Hepatocyte (in vitro differentiated cells): ENCODE measurements around the gene SEPTIN10. TPM values are rescaled to one million over a fixed set of nuclear protein-coding genes. Genes with fewer than 3 reads are reported as not detected.

Experiments
- DNase-seq: peaks from one replicate; pipeline ENCODE4 v3.0.0-alpha.2; 2016; ENCODE audit warnings: low spot score
- H2AFZ ChIP-seq: fragments of 200-600 bp; sonication (generic); 2 replicates; pipeline ENCODE4 v1.6.0; 2016; ENCODE audit warnings: antibody characterized with exemption, mild to moderate bottlenecking
- H3K27ac ChIP-seq: fragments of 200-600 bp; sonication (generic); 2 replicates; pipeline ENCODE4 v1.5.1; 2016; ENCODE audit warnings: mild to moderate bottlenecking
- H3K27me3 ChIP-seq: fragments of 200-600 bp; sonication (generic); 2 replicates; pipeline ENCODE4 v1.6.1; 2016
- H3K36me3 ChIP-seq: fragments of 200-600 bp; sonication (generic); replicated peaks from 2 replicates; pipeline ENCODE4 v1.5.1; 2016; ENCODE audit warnings: low read depth; ENCODE audit not compliant: insufficient read depth
- H3K4me1 ChIP-seq: fragments of 200-600 bp; sonication (generic); 2 replicates; pipeline ENCODE4 v1.5.1; 2016; ENCODE audit warnings: mild to moderate bottlenecking, moderate library complexity; ENCODE audit not compliant: insufficient read depth
- H3K4me2 ChIP-seq: fragments of 200-600 bp; sonication (generic); 2 replicates; pipeline ENCODE4 v1.6.0; 2016
- H3K4me3 ChIP-seq: fragments of 200-600 bp; sonication (generic); 2 replicates; pipeline ENCODE4 v1.5.1; 2016; ENCODE audit warnings: mild to moderate bottlenecking
- H3K79me2 ChIP-seq: fragments of 200-600 bp; sonication (generic); 2 replicates; pipeline ENCODE4 v1.6.0; 2017; ENCODE audit warnings: mild to moderate bottlenecking
- H3K9me2 ChIP-seq: fragments of 200-600 bp; sonication (generic); replicated peaks from 2 replicates; pipeline ENCODE4 v1.6.0; 2017; ENCODE audit warnings: mild to moderate bottlenecking; ENCODE audit not compliant: insufficient read depth
- H3K9me3 ChIP-seq: fragments of 200-600 bp; sonication (generic); 2 replicates; pipeline ENCODE4 v1.5.1; 2016; ENCODE audit warnings: low read depth, mild to moderate bottlenecking
- H4K20me1 ChIP-seq: fragments of 200-600 bp; sonication (generic); 2 replicates; pipeline ENCODE4 v1.6.0; 2016; ENCODE audit warnings: mild to moderate bottlenecking; ENCODE audit not compliant: insufficient read depth, poor library complexity, severe bottlenecking
- EZH2 ChIP-seq: fragments of 200-600 bp; sonication (generic); IDR thresholded peaks from 2 replicates; pipeline ENCODE4 v1.6.1; 2016; ENCODE audit warnings: antibody characterized with exemption, mild to moderate bottlenecking, borderline replicate concordance
- EZH2phosphoT487 ChIP-seq: fragments of 200-600 bp; sonication (generic); IDR thresholded peaks from one replicate; pipeline ENCODE4 v1.6.1; 2018; ENCODE audit warnings: antibody characterized with exemption, mild to moderate bottlenecking, low read depth, moderate library complexity; ENCODE audit not compliant: unreplicated experiment, severe bottlenecking
- WGBS: methylation state at CpG from one replicate; pipeline ENCODE4 v1.1.6; 2016; ENCODE audit warnings: low lambda C conversion rate; ENCODE audit errors: missing lambda C conversion rate; 5-methylcytosine and 5-hydroxymethylcytosine counted together
- polyA plus RNA-seq: library from polyadenylated mRNA; unstranded; fragments of >200 nt; fragmentation: Nextera tagmentation; extraction: Ambion mirVana; gene quantifications from 2 replicates; pipeline ENCODE4 v1.2.1, GENCODE V29; 2016
- total RNA-seq: library from RNA; depleted of rRNA; stranded (reverse); fragments of >200 nt; gene quantifications from 2 replicates; pipeline ENCODE4 v1.2.3, GENCODE V29; 2014
- TF ChIP-seq, protein P1 (sequence below): fragments of 200-600 bp; sonication (generic); IDR thresholded peaks from 2 replicates; pipeline ENCODE4 v1.5.1; 2016; ENCODE audit warnings: antibody characterized with exemption, mild to moderate bottlenecking; ENCODE audit not compliant: poor library complexity

SEPTIN10 gene
- total and polyA plus RNA-seq, 2 experiments from 2014 or later = 38.7 to 58.7 TPM

DNA sequence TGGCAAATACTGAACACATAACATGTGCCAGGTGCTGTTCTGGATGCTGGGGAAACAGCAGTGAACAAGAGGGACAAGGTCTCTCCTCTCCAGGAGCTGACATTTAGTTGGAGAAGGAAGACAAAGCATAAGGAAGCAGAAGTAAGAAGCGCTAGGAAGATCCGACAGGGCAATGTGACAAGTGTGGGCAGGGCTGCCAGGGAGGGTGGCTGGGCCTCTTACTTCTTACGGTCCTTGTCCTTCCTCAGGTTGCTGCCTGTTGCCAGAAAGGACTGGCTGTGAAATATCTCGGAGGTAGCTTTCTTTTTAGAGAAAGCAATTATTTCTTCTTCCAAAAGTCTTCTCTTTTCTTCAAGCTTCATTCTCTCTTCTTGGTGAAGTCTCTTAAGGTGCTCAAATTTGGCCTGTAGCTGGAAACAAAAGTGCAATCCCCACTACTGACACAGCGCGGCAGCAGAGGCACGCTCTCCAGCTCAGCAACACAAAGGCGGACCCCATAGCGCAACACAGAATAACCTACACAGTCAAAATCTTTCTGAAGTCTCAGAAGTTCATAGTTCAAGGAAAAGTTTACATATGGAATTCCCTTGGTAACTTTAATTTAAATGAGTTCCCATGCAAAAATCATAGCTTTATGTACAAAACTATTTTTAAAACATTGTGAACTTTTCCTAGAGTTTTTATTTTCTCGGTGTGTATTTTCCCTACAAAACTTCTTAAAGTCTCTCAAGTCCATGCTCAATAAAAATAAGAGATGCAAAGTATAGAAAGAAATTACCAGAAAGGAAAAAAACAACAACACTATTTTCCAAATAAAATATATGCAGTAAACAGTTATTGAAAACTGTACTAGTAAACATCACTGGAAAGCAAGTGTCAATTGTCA lies 67.7 kb downstream of the SEPTIN10 start:
- 39% methylated on average over 10 of the region's 10 CpGs for WGBS

DNA sequence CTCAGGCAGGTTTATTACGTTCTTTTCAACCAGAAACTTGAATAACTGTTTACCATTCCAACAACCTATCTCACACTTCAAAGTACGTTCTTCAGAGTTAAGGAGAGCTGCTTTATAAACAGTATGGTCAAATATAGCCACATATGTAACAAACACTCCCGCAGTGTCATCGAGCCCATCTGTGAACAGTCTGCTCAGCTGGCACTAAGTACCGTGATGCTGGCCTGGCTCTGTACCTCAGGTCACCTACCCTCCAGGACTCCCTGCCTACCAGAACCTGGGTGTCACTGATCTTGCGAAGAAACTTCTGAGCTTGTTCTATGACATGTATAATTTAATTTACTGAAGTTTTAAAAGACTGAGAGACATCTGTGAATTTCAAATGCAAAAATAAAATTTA lies 71.4 kb downstream of the SEPTIN10 start:
- H3K27me3 ChIP-seq = no peaks in the 10 kb centered on the region
- H3K4me3 ChIP-seq = no peak overlapping the region
- no peaks in the 10 kb centered on the region for H3K9me2 ChIP-seq
- no peak overlapping the region for H3K4me2 ChIP-seq
- H3K27ac ChIP-seq = no peak overlapping the region
- H3K4me1 ChIP-seq = no peaks in the 10 kb centered on the region
- DNase-seq = no peak
- no peaks in the 10 kb centered on the region for H3K36me3 ChIP-seq
- H3K79me2 ChIP-seq = no peaks in the 10 kb centered on the region
- TF ChIP-seq, protein P1, sequence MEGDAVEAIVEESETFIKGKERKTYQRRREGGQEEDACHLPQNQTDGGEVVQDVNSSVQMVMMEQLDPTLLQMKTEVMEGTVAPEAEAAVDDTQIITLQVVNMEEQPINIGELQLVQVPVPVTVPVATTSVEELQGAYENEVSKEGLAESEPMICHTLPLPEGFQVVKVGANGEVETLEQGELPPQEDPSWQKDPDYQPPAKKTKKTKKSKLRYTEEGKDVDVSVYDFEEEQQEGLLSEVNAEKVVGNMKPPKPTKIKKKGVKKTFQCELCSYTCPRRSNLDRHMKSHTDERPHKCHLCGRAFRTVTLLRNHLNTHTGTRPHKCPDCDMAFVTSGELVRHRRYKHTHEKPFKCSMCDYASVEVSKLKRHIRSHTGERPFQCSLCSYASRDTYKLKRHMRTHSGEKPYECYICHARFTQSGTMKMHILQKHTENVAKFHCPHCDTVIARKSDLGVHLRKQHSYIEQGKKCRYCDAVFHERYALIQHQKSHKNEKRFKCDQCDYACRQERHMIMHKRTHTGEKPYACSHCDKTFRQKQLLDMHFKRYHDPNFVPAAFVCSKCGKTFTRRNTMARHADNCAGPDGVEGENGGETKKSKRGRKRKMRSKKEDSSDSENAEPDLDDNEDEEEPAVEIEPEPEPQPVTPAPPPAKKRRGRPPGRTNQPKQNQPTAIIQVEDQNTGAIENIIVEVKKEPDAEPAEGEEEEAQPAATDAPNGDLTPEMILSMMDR = no peak
- TF ChIP-seq EZH2 (no peak), EZH2phosphoT487 (no peak)
- H3K9me3 ChIP-seq = no peaks in the 10 kb centered on the region
- no peak overlapping the region for H2AFZ ChIP-seq
- WGBS = 63% methylated on average over 6 of the region's 6 CpGs
- no peaks in the 10 kb centered on the region for H4K20me1 ChIP-seq

More for the DNA sequence above, 67.7 kb downstream of the SEPTIN10 start:
- H3K9me3 ChIP-seq = no peaks in the 10 kb centered on the region
- no peak overlapping the region for H2AFZ ChIP-seq
- H3K4me1 ChIP-seq = no peaks in the 10 kb centered on the region
- H3K36me3 ChIP-seq = no peaks in the 10 kb centered on the region
- no peaks in the 10 kb centered on the region for H3K27me3 ChIP-seq
- H3K27ac ChIP-seq = no peak overlapping the region
- no peaks in the 10 kb centered on the region for H3K9me2 ChIP-seq
- H3K4me2 ChIP-seq = no peak overlapping the region
- no peaks in the 10 kb centered on the region for H3K79me2 ChIP-seq
- no peaks in the 10 kb centered on the region for H4K20me1 ChIP-seq
- no peak overlapping the region for H3K4me3 ChIP-seq
- no peak for TF ChIP-seq EZH2phosphoT487
- TF ChIP-seq, protein P1 = peak; percentile 95
- DNase-seq = peak; percentile 78

DNA sequence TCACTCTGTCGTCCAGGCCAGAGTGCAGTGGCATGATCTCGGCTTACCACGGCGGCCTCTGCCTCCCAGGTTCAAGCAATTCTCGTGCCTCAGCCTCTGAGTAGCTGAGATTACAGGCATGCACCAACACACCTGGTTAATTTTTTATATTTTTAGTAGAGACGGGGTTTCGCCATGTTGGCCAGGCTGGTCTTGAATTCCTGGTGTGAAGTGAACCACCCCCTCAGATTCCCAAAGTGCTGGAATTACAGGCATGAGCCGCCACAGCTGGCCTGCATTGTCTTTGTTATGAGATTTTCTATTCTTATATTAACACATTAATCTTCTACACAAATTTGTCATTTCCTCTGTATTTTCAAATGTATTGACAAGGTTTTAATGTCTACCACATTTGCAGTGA lies 75.2 kb downstream of the SEPTIN10 start:
- Histone ChIP-seq H3K36me3 (no peaks in the 10 kb centered on the region), H3K4me2 (no peak overlapping the region), H3K4me3 (no peak overlapping the region), H3K4me1 (peaks cover 11% of the 10 kb centered on the region), H4K20me1 (no peaks in the 10 kb centered on the region), H2AFZ (no peak overlapping the region), H3K9me3 (no peaks in the 10 kb centered on the region), H3K9me2 (no peaks in the 10 kb centered on the region), H3K27ac (no peak overlapping the region), H3K79me2 (no peaks in the 10 kb centered on the region), H3K27me3 (no peaks in the 10 kb centered on the region)
- 90% methylated on average over 8 of the region's 8 CpGs for WGBS
- TF ChIP-seq, protein P1 = no peak
- TF ChIP-seq EZH2phosphoT487 (no peak), EZH2 (no peak)
- no peak for DNase-seq
